NCI-H748 (cell line): Measurements from ENCODE around the gene KIF26B.
"Not testable (repeated sequence)": the region's sequence is repeated elsewhere in the genome, so short reads cannot be mapped to it uniquely, and the experiment has no call there.

Experiments
- DNase-seq: peaks from one replicate; lab custom pipeline; 2025; ENCODE audit not compliant: unreplicated experiment; lab: John Stamatoyannopoulos, UW

Gene KIF26B

DNA sequence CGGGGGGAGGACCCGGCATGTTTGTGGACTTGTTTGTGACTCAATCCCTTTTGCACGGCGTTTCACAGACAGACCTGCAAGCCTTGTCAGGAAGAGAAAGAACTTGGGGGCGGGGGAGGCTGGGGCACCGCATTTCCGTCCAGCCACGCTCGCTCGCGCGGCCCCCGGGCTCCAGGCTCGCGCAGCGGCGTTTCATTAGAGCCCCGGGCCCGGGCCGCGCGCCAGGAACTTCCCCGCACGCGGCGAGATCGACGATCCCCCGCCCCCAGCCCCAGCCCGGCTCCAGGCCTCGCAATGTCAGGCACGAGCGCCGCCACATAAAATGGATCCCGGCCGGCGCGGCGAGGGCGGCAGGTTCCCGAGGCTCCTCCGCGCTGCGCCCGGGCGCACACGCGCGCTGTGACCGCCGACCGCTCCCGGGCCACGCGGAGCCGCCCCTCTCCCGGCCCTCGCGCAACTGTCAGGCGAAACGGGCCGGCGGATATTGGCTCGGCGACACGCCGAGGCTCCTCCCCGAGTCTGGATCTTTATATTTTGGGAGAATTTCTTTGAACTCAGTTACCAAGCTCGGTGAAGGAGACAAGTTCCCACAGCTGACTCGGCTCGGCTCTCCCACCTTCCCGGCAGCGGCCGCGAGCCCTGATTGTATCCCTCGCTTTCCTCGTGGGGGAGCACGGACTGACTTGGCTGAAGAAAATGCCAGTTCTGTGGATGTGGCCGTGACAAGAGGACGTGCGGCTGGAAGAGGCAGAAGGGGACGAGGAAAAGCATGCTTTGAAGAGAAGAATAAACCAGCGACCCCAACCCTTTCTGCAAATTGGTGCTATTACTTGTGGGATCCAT is at the start of gene KIF26B:
Gene KIF26B (plus strand): TSS at position 557 of the 843 bp plus-strand sequence. CDS start 440 bp downstream, outside the sequence.
- DNase-seq = peak; percentile 65

- no peak for DNase-seq
Observed at GRCh38 chr1:245105042-245105441, 49.7 kb upstream of the KIF26B start.

GRCh38 chr1:245105815-245106410 is 48.9 kb upstream of the KIF26B start:
- DNase-seq = no peak

GRCh38 chr1:245107776-245108114 is 47.0 kb upstream of the KIF26B start:
- DNase-seq = no peak

DNA sequence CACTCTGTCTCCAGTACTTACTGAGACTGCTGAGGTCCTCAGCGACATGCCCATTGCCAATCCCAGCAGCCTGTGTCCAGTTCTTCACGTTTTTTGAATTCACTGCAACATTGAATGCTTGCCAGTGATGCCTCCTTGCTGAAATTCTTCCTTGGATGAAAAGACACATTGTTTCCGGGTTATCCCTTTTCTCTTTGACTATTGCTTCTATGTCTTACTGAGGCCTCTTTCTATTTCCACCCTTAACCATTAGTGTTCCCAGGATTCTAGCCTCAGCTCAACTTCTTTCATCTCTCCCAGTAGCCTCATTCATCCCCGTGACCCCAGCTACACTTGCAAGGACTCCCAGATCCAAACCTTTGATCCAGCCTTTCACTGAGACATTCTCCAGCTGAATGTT is 46.5 kb upstream of the KIF26B start:
- no peak for DNase-seq

DNA sequence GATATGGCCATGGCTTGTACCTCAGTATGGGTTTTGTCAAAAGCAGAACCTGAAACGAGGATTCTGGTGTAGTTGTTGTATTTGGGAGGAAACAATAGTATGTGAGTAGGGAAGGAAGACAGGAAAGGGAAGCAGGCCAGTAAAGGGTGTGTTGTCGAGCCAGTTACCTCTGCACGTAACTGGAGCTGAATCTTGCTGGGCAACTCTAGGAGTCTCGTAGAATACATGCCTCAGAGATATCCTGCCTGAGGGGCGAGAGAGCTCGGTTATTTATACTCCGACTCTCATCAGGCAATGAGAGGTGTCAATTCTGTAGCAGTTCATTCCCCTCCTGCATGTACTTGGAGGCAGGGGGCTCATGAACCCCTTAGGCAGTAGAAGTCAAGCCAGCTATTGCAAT is 45.9 kb upstream of the KIF26B start:
- no peak for DNase-seq

- DNase-seq = no peak
Observed at GRCh38 chr1:245110406-245110805, 44.4 kb upstream of the KIF26B start.

GRCh38 chr1:245111073-245111472 is 43.7 kb upstream of the KIF26B start:
- no peak for DNase-seq

DNA sequence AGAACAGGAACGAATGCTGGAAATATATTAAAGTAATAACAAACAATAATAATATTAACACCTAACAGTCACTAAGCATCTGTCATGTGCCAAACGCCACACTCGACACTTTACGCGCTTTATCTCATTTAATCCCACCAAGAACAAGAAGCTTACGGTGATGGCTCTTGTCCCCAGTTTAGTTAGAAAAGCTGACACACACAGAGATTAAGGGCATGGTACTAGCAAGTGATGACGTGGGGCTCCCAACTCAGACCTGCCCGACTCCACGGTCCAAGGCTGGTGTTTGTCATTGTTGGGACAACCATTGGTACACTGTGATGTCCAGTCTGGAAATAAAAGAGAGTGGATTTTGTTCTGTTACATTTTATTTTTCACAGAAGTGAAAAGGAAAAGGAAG is 41.1 kb upstream of the KIF26B start:
- no peak for DNase-seq

GRCh38 chr1:245116131-245116530 is 38.7 kb upstream of the KIF26B start:
- DNase-seq = no peak

- DNase-seq = no peak
Observed at GRCh38 chr1:245116751-245117150, 38.0 kb upstream of the KIF26B start.

GRCh38 chr1:245118066-245118465 is 36.7 kb upstream of the KIF26B start:
- no peak for DNase-seq

- no peak for DNase-seq
Observed at GRCh38 chr1:245118806-245119205, 36.0 kb upstream of the KIF26B start.

DNA sequence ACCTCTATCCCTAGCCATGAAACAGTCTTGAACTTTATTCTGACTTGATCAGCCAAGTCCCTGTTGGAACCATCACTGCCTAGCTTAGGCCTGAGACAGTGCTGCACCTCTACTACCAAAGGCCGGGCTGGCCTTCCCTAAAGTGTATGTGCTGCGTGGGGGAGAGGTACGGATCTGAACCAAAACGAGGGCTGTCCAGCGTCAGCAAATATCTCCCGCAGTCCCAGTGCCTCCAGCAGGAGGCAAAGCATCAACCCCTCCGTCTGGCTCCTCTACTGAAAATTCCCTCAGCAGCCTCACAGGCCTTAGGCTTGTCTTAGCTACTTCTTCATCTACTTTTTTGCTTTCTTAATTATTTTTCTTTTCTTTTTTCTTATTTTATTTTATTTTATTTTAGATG is 33.3 kb upstream of the KIF26B start:
- DNase-seq = no peak

DNA sequence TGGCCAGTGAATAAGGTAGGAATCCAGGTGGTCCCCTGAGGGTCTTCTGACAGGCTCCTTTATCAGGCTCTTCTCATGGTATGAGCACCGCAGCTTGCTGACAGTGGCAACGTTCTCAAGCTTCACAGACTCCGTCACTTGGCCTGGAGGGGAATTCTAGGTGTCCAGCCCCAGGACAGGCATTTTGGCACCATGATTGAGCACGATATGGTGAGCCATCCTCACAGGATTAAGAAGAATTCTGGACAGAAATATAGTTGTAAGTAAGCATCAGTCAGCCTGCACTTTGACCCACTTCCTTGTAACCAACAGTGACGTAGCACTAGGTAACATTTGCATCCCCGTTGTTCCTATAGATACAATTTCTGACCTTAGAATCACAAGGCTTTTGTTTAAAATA is 30.5 kb upstream of the KIF26B start:
- no peak for DNase-seq

- DNase-seq = no peak
Observed at GRCh38 chr1:245124644-245125043, 30.1 kb upstream of the KIF26B start.

DNA sequence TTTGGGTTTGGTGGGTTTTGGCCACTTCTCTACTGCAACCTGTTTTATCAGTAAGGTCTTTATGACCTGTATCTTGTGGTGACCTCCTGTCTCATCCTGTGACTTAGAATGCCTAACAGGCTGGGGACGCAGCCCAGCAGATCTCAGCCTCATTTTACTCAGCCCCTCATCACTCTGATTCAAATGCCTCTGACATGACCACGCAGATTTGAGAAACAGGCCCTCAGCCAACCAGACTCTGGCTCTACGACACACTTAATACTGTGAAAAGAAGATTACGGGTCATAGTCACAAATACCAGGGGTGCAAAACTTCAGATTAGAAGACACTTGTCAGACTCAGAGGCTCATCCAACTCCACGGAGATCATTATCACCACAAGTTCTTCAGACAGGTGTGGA is 28.3 kb upstream of the KIF26B start:
- DNase-seq = no peak

DNA sequence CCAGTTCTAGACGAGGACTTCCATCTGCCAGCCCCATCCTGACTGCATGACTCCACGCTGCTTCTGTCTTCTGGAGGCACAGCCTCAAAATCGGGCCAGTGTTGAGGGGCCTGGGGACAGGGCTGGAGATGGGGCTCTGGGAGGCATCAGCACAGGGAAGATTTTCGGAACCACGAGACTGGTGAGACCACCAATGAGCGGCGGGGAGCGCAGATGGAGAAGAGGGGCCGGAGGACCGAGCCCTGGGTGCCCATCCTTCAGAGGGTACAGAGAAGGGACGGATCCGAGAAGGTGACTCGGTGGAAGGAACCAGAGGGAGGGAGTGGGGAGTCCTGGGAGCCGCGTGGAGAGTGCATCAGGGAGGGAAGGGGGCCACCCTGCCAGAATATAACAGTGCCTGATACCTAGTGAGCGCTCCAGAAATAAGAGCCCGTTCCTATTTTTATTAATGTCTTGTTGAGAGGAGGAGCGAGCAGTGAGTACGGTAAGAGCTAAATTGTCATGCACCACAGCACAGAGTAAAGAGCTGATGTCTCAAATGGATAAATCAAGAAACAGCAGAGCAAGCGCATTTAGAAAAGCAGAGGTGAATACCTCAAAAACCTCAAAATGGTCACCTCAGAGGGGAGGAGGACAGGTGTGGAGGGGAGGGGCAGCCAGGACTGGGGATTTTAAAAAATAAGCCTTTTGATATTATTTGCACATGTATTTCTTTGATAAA is 26.2 kb upstream of the KIF26B start:
- DNase-seq = no peak

DNA sequence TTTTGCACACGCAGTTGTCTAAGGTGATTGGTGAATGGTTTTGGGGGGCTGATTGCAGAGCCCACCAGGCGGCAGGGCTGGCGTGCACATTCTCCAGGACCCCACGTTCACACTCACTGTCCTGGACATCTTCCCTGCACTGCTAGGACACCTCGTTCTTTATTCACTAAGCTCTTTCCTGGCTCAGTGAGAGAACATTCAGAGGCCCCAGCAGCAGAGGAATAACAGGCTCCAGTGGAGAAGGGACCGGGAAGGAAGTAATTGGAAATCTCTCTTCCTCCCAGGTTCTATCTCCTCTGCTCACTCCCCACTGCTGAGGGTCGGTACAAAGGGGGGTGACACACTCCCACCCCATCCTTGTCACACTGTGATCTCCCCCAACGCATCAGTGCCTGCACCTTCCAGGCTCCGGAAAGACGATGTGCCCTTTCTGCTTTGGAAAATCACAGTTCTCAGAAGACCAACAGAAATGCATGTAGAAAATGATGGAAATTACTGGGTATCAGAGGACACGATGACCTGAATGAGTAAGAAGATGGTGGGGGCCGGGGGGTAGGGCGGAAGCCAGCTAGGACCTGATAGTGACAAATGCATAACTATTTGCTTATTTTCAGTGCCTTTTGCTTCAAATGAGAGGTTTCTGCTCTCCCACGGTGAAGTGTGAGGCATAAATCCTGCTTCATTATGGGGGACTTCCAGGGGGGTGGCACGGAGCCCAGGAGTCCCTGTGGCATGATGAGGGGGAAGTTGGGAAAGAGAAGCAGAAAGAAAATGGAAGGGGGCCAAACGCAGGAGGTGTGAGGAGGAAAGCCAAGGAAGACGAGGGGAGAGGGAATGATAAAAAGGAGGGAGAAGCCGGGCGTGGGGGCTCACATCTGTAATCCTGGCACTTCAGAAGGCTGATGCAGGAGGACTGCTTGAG is 25.2 kb upstream of the KIF26B start:
- no peak for DNase-seq

DNA sequence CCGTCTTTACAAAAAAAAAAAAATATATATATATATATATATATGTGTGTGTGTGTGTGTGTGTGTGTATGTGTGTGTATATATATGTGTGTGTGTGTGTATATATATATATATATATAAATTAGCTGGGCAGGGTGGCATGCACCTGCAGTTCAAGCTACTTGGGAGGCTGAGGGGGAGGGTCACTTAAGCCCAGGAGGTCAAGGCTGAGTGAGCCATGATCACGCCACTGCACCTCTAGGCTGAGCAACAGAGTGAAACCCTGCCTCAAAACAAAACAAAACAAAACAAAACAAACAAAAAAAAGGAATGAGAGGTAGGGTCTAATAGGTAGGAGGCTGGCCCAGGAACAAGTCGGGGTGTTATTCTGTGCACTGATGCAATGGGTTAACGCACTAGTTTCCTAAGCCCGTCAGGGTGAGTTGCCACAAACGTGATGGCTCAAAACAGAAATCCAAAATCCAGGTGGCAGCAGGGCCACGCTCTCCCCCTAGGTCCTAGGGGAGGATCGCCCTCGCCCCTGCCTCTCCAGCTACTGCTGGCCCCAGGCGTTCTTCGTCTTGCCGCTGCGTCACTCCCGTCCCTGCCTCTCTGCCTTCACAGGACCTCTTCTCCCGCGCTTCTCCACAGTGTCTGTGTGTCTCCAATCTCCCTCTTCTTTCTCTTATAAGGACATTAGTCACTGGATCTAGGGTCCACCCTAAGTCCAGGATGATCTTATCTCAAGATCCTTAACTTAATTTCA is 24.3 kb upstream of the KIF26B start:
- not testable (repeated sequence) for DNase-seq
